ENCODE data around the gene DNMT1.

- TF ChIP-seq CTCF (optimal IDR thresholded peaks at IDR 0.05 in 1 of 3, IDR thresholded peaks at IDR 0.05 in 1 of 3, conservative IDR thresholded peaks at IDR 0.05 in 1 of 3; ENCODE audit: extremely low read depth in 1 of 3, insufficient read depth in 2 of 3, low read length in 3 of 3) (no peak), EZH2 (IDR thresholded peaks at IDR 0.05; ENCODE audit: low read length) (no peak)
These were observed 11.9 kb downstream of the DNMT1 start for GRCh38 chr19:10182847-10183246.
